Mucosa of descending colon (tissue), 3 donors: ENCODE data around the gene TSGA10. TPM values are rescaled to one million over a fixed set of nuclear protein-coding genes. Genes with fewer than 3 reads are reported as not detected.

Source experiments
- ATAC-seq: fragments of 200-7000 bp; cut with Tn5 transposase; one replicate; pipeline ENCODE4 v1.9.1; 2020; ENCODE audit warnings: mild to moderate bottlenecking, moderate library complexity
- DNase-seq, 3 donors: peaks; one replicate each; pipeline ENCODE4 v3.0.0-alpha.2; 2020
- H3K36me3 ChIP-seq: fragments of 200-600 bp; one replicate; pipeline ENCODE4 v1.8.0; 2021; ENCODE audit warnings: low read depth, mild to moderate bottlenecking
- H3K4me1 ChIP-seq: fragments of 200-600 bp; one replicate; pipeline ENCODE4 v1.8.0; 2021; ENCODE audit warnings: low read depth, mild to moderate bottlenecking
- H3K4me3 ChIP-seq: fragments of 200-600 bp; one replicate; pipeline ENCODE4 v1.8.0; 2021; ENCODE audit warnings: mild to moderate bottlenecking
- H3K9me3 ChIP-seq: fragments of 200-600 bp; one replicate; pipeline ENCODE4 v1.8.0; 2021; ENCODE audit warnings: mild to moderate bottlenecking
- intact Hi-C, 2 donors: fragments of 100-400 bp; cut with DNase I in 1 of 2; cut with micrococcal nuclease in 1 of 2; formaldehyde crosslinking; loops; one replicate each; pipeline versions ENCODE4 v1.11.0 to v1.11.1; 2022; cut with DNase I, micrococcal nuclease
- total RNA-seq, 3 donors: library from RNA; stranded (reverse); fragmentation: NEBNext Ultra II Directional in 2 of 3; extraction: Animal tissue kit (Norgen Biotek cat#: 25700) in 2 of 3; gene quantifications; one replicate each; pipeline versions ENCODE4 v1.2.1 to v1.2.4, GENCODE V29; 2021 to 2023
- TF ChIP-seq, protein P1 (sequence below): fragments of 200-600 bp; IDR thresholded peaks from one replicate; pipeline ENCODE4 v1.8.0; 2022; ENCODE audit warnings: antibody characterized with exemption, mild to moderate bottlenecking
- donor health status: DM: no; HTN: no; CAD: no; lungs with moderate emphysema.
- donor health status: DM: no; HTN: no; CAD: no.
- donor health status: DM: no; HTN: yes; CAD: no.

Gene TSGA10
- total RNA-seq, 3 donors from 2014 or later = 6.6 to 8.8 (median 7.8) TPM

DNA sequence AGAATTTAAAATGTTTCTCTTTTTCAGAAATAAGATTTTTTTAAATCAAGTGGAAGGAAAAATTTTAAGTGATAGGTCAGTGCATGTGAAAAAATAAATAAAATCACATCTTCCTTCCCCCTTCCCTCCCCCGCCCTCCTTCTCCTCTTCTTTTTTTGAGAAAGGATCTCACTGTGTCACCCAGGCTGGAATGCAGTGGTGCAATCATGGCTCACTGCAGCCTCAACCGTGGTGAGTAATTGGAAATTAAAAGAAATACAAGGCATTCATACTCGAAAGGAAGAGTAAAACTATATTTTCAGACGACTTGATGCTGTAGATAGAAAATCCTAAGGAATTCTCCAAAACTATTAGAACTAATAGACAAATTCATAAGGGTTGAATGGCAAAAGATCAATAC is 201.8 kb downstream of the TSGA10 start:
- no peak overlapping the region for H3K4me3 ChIP-seq
- DNase-seq (no peak), ATAC-seq (no peak)
- no peaks in the 10 kb centered on the region for H3K4me1 ChIP-seq
- no peaks in the 10 kb centered on the region for H3K9me3 ChIP-seq
- H3K36me3 ChIP-seq = no peaks in the 10 kb centered on the region
- intact Hi-C loops = no loop called here
- TF ChIP-seq, protein P1, sequence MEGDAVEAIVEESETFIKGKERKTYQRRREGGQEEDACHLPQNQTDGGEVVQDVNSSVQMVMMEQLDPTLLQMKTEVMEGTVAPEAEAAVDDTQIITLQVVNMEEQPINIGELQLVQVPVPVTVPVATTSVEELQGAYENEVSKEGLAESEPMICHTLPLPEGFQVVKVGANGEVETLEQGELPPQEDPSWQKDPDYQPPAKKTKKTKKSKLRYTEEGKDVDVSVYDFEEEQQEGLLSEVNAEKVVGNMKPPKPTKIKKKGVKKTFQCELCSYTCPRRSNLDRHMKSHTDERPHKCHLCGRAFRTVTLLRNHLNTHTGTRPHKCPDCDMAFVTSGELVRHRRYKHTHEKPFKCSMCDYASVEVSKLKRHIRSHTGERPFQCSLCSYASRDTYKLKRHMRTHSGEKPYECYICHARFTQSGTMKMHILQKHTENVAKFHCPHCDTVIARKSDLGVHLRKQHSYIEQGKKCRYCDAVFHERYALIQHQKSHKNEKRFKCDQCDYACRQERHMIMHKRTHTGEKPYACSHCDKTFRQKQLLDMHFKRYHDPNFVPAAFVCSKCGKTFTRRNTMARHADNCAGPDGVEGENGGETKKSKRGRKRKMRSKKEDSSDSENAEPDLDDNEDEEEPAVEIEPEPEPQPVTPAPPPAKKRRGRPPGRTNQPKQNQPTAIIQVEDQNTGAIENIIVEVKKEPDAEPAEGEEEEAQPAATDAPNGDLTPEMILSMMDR = no peak

GRCh38 chr2:98948956-98949739 is 205.6 kb downstream of the TSGA10 start:
- Histone ChIP-seq H3K4me3 (no peak overlapping the region), H3K36me3 (no peaks in the 10 kb centered on the region), H3K4me1 (no peaks in the 10 kb centered on the region), H3K9me3 (no peaks in the 10 kb centered on the region)
- TF ChIP-seq, protein P1 = no peak
- ATAC-seq (no peak), DNase-seq (peak in 1 of 3 donors; percentile 35)
- intact Hi-C loops = no loop called here

DNA sequence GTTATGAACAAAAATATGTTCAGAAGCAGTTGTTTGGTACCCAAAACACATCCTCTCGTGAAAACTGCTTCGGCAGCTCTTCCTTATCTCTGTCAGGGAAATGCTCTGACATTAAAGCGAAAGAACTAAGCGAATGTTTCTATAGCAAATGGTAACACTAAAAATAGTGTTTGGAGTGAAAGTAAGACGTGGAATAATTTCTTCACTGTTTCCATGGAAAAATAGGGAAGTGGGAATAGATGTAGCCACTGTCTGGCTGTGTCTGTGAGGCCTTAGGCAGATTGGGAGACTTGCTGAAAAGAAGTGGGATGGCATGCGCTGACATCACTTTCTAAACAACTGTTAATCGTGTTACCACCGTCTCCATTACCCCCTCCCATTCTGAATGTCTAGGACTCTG is 207.2 kb downstream of the TSGA10 start:
- no peak overlapping the region for H3K4me3 ChIP-seq
- intact Hi-C loops = no loop called here
- H3K36me3 ChIP-seq = no peaks in the 10 kb centered on the region
- no peaks in the 10 kb centered on the region for H3K9me3 ChIP-seq
- DNase-seq (no peak), ATAC-seq (no peak)
- no peaks in the 10 kb centered on the region for H3K4me1 ChIP-seq
- TF ChIP-seq, protein P1 = no peak

Other genes with a start within 250 kb of the TSGA10 start
- 10 to 100 TPM in 2 of 3 donors, 1 to 10 TPM in 1; 8.0 to 18.1 (median 17.8) TPM for gene CRACDL, start 218.7 kb downstream of the TSGA10 start, total RNA-seq
- gene C2orf15, start 13.2 kb downstream of the TSGA10 start, total RNA-seq = 1 to 10 TPM; 1.3 to 3.6 (median 3.5) TPM
- gene LIPT1, start within 50 bp of the TSGA10 start, total RNA-seq = 1 to 10 TPM; 7.0 to 8.4 (median 7.0) TPM
- 10 to 100 TPM; 21.7 to 24.3 (median 22.0) TPM for gene MITD1, start 26.1 kb upstream of the TSGA10 start, total RNA-seq
- 10 to 100 TPM; 22.5 to 23.2 (median 23.0) TPM for gene MRPL30, start 26.2 kb upstream of the TSGA10 start, total RNA-seq
- not detected for gene LYG2, start 100.7 kb upstream of the TSGA10 start, total RNA-seq
- gene LYG1, start 146.3 kb upstream of the TSGA10 start, total RNA-seq = 1 to 10 TPM in 2 of 3 donors, not detected in 1; 1.5 to 1.6 TPM
- 10 to 100 TPM; 21.5 to 26.5 (median 25.2) TPM for gene TXNDC9, start 181.4 kb upstream of the TSGA10 start, total RNA-seq
- 10 to 100 TPM; 23.5 to 47.3 (median 30.1) TPM for gene EIF5B, start 182.4 kb upstream of the TSGA10 start, total RNA-seq